Activated naive CD8-positive, alpha-beta T cell treated with anti-CD3 and anti-CD28 coated beads, Interleukin-2, amount 50 U/mL, for 16 hours (primary cell): ENCODE measurements around the gene RAB12.
"Not testable (repeated sequence)": the region's sequence is repeated elsewhere in the genome, so short reads cannot be mapped to it uniquely, and the experiment has no call there.

Experiments used
- DNase-seq: peaks from one replicate; pipeline ENCODE4 v3.0.0-alpha.2; 2020; ENCODE audit warnings: low read depth, low spot score

The RAB12 gene

DNA sequence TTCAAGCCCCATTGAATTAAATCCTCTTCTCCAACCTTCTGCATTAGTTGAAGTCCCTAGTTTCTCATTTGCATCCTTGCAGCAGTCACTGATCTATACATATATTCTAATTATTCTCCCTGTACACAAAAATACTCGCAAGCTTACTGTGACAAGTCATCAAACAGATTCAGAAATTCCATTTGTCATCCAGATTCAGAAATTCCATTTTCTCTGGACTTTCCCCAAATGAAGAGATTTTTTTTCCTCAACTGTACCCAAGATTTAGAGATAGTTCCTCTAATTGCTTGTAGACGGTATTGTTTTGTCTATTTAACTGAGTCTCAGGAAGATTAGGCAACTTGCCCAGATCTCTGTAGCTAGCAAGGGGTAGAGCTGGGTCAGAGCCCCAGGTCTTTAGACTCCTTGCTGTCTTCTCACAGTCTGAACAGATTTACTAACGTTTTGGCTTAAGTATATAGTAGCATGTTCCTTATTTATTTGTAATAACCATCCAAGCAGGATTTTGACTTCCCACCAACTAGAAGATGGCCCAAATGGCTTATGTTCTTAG is 34.2 kb downstream of the RAB12 start:
- no peak for DNase-seq

DNA sequence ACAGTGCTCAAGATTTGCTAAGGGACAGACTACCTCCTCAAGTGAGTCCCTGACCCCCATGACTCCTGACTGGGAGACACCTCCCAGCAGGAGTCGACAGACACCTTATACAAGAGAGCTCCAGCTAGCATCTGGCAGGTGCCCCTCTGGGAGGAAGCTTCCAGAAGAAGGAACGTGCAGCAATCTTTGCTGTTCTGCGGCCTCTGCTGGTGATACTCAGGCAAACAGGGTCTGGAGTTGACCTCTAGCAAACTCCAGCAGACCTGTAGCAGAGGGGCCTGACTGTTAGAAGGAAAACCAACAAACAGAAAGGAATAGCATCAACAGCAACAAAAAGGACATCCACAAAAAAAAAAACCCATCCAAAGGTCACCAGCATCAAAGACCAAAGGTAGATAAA is 38.1 kb downstream of the RAB12 start:
- not testable (repeated sequence) for DNase-seq

DNA sequence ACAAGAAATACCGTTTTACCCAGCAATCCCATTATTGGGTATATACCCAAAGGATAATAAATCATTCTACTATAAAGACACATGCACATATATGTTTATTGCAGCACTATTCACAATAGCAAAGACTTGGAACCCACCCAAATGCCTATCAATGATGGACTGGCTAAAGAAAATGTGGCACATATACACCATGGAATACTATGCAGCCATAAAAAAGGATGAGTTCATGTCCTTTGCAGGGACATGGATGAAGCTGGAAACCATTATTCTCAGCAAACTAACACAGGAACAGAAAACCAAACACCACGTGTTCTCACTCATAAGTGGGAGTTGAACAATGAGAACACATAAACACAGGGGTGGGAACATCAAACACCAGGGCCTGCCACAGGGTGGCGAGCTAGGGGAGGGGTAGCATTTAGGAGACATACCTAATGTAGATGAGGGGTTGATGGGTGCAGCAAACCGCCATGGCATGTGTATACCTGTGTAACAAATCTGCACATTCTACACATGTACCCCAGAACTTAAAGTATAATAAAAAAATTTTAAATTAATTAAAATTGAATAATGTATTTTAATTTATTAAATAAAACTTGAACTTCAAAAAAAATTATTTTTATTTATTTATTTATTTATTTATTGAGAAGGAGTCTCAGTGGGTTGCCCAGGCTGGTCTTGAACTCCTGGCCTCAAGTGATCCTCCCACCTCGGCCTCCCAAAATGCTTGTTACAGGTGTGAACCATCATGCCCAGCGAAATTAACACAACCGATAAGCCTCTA is 42.4 kb downstream of the RAB12 start:
- DNase-seq, result not testable (repeated sequence)

DNA sequence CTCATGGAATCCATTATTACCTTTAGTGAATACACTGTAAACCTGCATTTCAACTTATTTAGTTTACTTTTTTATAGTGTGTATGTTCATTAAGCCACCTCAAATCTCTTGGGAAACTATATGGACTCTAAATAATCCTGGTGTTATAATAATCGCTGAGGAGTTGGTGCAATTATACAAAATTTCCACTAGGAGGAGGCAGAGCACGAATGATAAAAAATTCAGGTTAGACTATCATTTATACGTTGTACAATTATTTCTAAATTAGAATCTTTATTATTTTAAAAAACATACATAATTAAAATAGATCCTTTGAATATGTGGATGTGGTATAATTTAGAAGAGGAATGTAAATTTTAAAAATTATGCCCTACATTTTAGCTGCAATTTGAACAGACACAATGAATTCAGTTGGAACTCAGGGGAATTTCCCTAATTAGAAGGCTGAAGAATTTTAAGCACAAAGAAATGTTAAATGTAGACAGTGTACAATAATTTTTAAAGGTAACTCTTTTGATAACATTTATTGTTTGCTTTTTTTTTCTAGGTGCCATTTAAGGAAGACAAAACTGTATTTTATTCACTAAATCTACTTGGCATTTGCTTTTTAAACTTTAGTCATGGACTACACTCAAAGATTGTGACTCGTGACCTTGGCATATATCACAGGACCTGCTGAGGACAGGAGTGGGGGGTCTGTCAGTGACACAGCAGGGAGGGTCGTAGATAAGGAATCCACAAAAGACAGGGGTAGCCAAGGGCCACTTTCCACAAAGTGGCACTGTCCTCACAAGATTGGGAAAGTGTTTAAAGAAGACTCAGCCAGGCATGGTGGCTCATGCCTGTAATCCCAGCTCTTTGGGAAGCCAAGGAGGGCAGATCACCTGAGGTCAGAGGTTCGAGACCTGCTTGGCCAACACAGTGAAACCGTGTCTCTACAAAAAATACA is 45.5 kb downstream of the RAB12 start:
- DNase-seq, result no peak

DNA sequence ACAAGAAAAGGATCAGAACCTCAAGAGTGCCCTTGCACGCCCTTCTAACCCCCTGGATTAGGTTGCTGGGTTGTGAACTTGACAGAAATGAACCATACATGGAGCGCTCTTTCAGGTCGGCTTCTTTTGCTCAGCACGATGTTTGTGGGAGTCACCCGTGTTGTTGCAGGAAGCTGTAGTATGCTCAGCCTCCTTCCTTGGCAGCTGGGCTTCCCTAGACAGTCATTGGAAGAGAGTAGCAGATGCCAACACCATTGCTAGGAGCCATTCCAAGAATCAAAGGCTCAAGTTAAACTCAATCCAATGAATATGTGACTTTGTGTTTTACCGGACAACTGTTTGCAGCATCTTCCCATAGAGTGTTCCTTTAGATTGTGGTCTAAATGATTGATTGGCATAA is 47.0 kb downstream of the RAB12 start:
- no peak for DNase-seq

DNA sequence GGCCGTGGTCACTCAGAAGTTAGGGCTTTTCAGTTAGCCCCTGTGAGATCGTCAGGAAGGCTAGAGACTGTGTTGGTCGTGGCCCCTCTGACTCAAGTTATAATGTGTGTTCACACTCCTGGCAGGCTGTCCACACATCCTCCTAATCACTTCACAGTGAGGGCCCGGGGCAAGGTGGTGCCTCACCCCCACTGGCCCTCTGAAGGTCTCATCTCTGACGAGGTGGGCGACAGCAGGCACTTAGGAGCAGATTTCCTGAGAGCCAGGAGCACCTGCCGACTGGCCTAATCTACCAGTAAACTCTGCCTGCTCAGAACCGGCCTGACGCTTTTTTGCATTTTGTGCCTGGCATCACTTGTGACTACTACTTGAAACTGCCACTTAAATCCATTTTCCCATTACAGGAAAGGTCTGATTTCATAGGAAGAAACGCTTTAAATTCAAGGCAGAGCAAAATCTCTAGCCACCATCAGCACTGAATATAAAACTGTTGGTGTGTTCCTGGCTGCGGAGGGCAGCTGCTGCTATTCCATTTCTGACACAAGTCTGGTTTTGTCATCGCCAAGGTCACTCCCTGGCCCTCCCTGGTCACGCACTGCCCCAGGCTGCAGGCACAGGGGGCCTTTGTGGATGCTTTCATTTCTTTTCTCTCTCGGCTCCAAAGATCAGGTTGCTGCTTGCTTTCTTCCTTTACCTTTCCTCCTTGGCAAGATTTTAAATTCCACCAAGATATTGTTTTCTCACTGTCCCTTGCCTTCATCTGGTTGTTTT is 48.0 kb downstream of the RAB12 start:
- DNase-seq, result no peak

DNA sequence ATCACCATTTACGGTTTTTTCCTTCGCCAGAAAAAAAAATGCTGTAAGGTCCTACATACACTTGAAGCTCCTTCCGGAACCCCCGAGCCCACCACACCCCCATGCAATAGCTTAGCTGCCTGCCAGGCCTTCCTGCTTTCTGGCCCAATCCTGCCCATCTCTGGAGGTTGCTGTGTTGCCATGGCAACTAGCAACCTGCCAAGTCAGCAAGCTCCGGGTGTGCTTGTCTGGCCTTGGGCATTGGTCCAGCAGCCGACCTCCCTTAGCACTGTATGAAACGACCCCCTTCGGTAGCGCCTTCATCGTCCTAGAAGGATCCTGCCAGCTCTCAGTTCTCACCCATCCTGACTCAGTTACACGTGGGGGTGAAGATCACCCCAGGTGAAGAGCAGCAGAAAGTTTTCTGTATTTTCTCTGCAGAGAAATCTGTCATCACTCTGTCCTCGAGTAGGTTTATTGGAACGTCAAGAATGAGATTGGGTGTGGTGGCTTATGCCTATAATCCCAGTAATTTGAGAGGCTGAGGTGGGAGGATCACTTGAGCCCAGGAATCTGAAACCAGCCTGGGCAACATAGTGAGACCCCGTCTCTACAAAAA is 48.7 kb downstream of the RAB12 start:
- no peak for DNase-seq

DNA sequence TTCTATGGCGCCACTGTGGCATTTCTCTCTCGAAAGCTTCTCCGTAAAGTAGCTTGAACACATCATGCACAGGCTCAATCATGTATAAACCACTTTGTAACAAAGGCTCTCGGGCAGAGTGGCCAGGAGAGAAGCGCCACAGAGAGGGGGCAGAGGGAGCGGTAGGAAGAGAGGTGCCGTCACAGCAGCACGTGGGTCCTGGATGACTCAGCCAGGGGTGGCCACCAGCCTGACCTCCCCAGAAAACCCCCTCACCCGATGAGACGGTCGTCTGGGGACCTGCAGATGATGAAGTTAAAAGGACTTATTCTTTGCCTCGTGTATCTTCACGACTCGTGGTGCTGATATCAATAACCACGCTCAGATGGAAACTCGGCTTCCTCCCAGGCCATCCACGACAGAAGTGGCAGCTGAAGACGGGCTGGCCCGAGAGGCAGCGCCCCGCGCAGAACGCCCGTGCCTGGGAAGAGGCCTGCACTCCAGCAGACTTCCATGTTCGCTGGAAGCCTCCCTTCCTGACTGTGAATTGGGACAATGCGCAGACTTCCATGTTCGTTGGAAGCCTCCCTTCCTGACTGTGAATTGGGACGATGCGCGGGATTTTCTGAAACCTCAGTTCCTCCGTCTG is 49.7 kb downstream of the RAB12 start:
- DNase-seq, result no peak

DNA sequence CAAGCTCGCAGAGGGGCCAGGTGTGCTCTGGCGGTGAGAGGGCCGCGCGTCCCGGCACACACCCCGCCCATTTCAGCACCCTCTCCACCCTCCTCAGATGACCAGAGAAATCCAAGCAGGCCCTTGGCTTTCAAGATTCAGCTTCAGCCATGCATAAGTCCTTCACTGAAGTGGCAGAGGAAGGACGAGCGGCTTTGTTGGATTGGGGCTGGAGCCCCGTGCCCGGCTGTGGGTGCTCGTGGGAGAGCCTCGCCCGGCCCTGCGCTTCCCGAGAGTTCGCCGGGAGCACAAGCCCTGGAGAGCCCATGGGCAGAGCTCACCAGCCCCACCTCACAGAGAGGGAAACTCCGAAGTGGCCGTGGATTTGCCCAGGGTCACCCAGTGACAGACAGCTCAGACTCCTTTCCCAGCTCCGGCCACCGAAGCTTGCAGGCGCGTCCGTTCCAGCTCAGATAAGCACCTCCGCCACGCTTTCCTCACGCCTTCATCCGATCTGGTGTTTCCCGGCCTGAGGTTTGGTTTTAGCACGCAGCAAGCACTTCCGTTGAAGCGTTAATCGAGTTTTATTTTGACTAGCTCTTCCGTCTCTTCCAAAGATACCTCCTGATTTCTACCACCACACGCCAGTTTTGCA is 50.5 kb downstream of the RAB12 start:
- no peak for DNase-seq

DNA sequence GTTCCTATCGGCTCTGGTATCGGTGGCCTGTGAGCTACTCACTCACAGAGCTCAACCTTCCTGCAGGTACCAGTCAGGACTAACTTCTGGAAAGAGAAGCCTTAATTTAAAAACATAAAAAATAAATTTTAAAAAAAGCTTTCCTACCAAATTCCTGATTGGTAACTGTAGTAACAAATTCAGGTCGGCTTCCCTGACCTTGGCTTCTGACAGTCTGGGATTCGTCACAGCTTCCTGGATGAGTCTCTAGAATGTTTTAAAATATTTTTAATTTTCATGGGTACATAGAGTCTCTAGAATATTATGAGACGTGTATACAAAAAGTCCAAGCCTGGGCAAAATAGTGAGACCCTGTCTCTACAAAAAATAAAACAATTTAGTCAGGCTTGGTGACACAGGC is 51.1 kb downstream of the RAB12 start:
- no peak for DNase-seq

DNA sequence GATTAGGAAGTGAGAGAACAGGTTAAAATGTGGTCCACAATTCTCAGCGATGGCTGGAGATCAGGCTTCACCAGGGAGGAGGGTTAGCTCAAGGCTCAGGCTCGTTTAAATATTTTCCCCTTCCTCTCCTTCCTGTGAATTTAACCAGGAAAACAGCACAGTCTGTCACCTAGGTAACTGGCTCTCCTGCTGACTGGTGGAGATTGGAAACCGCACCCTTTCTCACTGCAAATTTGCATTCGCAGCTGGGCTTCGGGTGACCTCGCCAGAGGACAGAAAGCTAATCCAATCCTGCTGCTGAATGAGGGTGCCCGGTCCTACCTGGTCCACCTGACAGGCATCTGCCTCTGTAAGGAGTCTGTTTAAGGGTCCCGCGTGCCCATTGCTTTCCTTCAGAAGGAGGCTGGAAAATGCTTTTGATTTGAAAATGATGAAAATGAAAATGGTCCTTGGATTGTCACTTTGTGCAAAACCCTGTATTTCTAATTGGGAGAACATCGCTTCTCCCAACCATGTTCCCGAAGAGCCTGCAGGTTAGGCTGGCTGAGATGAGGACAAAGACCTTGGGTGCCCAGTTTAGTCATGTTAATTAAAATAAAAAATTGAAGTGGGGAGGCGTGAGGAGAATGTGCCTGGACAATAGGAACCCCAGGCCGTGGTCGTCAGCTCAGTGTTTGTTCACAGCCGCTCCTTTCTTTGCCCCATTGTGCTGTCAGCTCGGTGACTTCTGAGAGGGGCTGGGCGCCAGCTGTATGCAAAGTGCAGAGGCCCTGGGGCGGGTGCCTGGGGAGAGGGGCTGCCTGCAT is 52.7 kb downstream of the RAB12 start:
- no peak for DNase-seq

DNA sequence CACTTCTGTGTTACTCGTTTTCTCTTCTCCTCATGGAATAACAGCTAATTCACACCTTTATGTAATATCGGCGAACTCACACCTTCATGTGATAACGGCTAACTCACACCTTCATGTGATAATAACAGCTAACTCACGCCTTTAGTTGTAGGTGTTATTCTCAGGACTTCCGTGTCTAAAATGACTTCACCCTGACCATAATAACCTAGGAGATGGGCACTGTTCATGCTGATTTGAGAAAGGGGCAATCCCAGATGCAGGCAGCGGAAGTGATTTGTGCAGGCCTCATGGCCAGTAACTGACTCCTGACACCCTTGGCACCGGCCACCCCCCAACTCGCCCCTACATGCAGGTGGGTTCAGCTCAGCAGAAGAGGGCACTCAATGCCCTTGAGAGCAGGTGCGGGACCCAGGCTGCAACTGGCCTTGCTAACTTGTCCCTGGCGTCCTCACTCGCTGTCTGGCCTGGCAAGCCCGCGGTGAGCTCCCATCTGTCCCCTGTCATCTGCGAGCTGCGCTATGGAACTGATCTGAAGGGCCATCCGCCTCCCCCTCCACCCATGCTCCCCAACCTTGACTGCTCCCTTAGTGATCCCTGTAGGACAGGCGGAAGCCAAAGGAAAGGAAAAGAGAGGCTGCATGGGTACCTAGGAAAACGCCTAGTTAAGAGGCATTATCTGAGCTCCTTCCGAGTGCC is 53.5 kb downstream of the RAB12 start:
- no peak for DNase-seq

DNA sequence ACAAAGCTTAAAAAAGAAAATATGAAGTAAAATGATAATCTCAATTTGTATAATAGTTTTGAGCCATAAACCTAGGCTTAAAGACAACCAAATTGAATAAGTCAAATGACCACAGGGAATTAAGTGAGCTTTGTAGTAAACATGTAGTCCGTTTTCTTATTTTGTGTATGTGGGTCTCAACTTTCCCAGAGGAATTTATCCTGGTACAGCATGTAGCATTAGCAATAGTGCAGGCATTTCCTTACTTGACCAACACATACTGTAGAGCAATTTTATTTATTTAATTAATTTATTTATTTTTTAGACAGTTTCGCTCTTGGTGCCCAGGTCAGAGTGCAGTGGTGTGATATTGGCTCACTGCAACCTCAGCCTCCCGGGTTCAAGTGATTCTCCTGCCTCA is 58.6 kb downstream of the RAB12 start:
- DNase-seq, result no peak

DNA sequence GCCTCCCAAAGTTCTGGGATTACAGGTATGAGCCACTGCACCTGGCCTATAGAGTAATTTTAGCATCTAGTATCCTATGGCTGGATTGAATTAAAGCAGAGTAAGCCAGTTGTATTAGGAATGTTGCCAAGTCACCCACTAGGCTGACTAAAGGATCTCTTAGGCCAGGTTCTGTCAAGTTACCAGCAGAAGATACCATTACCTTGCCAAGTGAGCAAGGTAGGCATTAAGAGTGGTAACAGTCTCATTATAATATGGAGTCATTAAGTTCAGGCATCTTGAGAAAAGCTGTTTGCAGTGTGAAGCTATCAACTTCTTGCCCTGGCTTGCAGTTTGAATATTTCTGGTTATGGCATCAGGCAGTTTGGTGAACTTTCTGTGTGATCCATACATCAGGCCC is 59.1 kb downstream of the RAB12 start:
- DNase-seq, result no peak

DNA sequence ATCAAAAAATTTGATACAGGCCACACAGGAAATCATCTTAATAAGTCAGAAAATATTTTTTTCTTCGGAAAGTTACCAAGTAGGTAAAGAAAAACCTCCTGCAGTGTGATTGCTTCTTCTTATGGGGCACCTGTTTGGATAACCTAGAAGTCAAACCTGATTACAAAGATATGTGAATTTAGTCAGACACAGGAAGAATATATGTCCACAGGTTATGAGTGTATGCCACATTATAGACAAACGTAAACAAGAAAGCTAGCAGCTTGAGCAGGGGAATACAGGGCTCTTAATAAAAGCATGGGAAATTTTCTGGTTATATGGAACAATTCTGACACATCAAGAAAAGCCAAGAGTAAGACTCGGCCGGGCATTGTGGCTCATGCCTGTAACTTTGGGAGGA is 60.3 kb downstream of the RAB12 start:
- no peak for DNase-seq

DNA sequence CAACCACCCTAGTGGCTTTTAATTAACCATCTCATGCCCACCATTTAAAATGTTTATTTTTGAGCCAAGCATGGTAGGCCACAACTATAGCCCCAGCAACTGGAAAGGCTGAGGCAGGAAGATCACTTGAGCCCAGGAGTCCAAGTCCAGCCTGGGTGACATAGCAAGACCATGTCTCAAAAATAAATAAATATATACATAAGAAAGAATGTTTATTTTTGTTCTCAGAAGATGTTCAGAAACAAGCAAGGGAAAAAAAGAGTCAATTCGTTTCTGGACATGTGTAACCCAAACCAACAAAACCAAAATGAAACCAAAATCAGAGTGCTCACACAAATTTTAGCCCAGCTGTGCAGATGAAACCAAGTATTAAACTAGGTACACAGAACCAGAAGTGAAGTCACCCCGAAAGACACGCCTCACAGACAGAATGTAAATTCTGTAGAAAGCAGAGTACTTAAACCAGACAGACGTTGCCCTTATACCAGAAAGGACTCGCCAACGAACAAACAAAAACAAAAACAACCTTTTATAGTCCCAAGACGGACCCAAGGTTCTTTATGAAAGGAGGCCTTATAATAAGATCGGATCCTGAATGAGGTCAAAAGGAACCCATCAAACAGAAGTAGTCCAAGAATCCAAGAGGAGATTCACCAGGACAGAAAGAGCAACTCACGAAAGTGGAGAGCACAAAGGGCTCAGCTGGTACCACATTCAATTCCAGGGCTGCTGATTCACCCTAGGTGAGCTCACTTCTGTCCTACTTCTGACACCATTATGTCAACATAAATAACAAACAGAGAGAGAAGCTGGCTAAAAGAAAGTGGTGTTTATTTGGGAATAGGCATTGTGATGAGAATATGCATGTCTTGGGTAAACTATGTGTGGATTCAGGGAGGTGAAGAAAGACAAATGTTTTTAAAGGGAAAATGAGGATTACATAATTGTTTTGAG is 64.3 kb downstream of the RAB12 start:
- no peak for DNase-seq

DNA sequence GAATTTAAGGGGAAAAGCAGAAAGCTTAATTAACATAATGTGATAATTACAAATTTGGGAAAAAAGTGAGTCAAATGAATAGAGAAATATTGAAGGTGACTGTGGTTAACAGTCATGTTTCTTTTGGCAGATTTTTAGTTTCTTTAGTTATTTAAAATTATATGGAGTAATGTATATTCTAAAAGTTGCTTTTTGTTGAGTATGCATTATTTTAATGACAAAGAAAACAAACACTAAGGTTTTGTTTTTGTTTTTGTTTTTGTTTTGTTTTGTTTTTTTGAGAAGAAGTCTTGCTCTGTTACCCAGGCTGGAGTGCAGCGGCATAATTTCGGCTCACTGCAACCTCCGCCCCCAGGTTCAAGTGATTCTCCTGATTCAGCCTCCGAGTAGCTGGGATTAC is 65.8 kb downstream of the RAB12 start:
- DNase-seq, result no peak

DNA sequence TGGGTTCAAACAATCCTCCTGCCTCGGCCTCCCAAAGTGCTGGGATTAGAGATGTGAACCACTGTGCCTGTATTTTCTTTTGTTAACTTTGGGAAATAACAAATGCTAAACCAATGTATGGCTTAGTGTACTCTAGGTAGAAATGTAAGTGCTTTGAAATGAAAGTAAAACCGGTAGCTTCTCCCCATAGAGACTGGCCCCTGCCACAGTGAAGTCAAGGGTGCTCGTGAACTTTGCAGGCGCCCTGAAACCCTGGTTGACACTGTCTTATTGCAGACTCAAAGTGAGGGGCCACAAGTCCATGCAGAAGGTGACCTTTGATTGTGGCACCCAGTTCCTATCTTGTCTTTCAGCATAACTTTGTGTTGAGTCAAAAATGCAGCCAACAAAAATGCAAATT is 72.0 kb downstream of the RAB12 start:
- DNase-seq, result no peak
